Measurements from ENCODE around the gene PRELP. TPM values are rescaled to one million over a fixed set of nuclear protein-coding genes. Genes with fewer than 3 reads are reported as not detected.

Gene PRELP
- total and polyA plus RNA-seq, 2 donors (not counting 3 experiments of a cell fraction or from before 2014, with no cell fraction given) = 0.01 TPM; not detected in 1

DNA sequence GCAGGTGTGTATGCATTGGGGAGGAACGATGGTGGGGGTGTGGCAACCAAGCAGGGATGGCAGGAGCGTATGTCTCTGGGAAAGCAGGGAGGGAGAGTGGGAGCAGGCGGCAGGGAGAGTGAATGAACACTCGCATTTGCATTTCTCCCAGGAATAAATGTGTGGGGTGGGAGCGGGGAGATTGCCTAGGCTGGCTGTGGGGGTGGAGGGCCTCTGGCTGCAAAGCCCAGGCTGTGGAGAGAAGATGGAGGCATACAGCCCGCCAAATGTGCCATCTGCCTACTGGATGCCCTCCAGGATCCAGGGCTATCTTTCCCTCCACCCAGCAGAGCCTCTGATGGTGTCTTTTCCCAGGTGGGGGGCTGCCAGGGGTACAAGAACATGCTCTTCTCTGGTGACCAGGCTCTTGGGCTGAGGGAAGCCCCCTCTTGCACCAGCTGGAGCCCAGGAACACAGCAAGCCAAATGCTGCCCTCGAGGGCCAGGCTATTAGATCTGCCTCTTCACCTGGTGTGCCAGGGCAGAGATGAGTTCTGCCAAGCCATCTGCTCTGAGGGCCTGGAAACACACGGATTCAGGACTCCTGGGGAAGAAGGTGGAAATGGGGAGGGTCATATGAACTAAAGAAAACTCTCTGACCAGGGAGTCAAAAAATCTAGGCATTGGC is 16.6 kb downstream of the PRELP start:
- POLR2A ChIA-PET = no interaction called here
- CTCF ChIA-PET = no interaction called here
- peaks cover 8 to 10% of the 10 kb centered on the region in 2 experiments for H3K27me3 ChIP-seq (ENCODE audit: control insufficient read depth in 2 of 2, insufficient read depth in 2 of 2, low read length in 2 of 2)
- no peak for DNase-seq (ENCODE audit: low read depth, low spot score)
- no peak for FAIRE-seq
- H4K20me1 ChIP-seq (replicated peaks; ENCODE audit: control insufficient read depth, extremely low read depth, insufficient read depth, low read length) = no peaks in the 10 kb centered on the region
- H3K27ac ChIP-seq (ENCODE audit: insufficient read depth, low read depth, low read length) = no peak overlapping the region
- no peaks in the 10 kb centered on the region for H3K9me1 ChIP-seq (replicated peaks; ENCODE audit: control insufficient read depth, extremely low read depth, insufficient read depth, low read length)
- H3K9me3 ChIP-seq (replicated peaks; ENCODE audit: control insufficient read depth, insufficient read depth, low read length) = no peaks in the 10 kb centered on the region
- H3K4me2 ChIP-seq (ENCODE audit: insufficient read depth, low read length) = no peak overlapping the region
- H3K79me2 ChIP-seq (ENCODE audit: control insufficient read depth, insufficient read depth, low read length) = no peaks in the 10 kb centered on the region
- no peak overlapping the region for H3K9ac ChIP-seq (replicated peaks; ENCODE audit: extremely low read depth, insufficient read depth, low read length)
- no peaks in the 10 kb centered on the region for H3K36me3 ChIP-seq (ENCODE audit: control insufficient read depth in 2 of 2, extremely low read depth in 1 of 2, insufficient read depth in 2 of 2, low read length in 2 of 2)
- TF ChIP-seq, protein P1, sequence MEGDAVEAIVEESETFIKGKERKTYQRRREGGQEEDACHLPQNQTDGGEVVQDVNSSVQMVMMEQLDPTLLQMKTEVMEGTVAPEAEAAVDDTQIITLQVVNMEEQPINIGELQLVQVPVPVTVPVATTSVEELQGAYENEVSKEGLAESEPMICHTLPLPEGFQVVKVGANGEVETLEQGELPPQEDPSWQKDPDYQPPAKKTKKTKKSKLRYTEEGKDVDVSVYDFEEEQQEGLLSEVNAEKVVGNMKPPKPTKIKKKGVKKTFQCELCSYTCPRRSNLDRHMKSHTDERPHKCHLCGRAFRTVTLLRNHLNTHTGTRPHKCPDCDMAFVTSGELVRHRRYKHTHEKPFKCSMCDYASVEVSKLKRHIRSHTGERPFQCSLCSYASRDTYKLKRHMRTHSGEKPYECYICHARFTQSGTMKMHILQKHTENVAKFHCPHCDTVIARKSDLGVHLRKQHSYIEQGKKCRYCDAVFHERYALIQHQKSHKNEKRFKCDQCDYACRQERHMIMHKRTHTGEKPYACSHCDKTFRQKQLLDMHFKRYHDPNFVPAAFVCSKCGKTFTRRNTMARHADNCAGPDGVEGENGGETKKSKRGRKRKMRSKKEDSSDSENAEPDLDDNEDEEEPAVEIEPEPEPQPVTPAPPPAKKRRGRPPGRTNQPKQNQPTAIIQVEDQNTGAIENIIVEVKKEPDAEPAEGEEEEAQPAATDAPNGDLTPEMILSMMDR (IDR thresholded peaks at IDR 0.05; ENCODE audit: extremely low read depth in 1 of 2, insufficient read depth in 1 of 2, low read depth in 1 of 2, low read length in 2 of 2) = no peak
- TF ChIP-seq, protein P2, sequence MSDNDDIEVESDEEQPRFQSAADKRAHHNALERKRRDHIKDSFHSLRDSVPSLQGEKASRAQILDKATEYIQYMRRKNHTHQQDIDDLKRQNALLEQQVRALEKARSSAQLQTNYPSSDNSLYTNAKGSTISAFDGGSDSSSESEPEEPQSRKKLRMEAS (IDR thresholded peaks at IDR 0.05; ENCODE audit: insufficient read depth, insufficient read length) = no peak
- TF ChIP-seq POLR2AphosphoS5 (IDR thresholded peaks at IDR 0.05; ENCODE audit: insufficient read depth, low read depth, low read length) = no peak
- TF ChIP-seq GATA2 (IDR thresholded peaks at IDR 0.05; ENCODE audit: insufficient read depth, insufficient read length, low read depth, low read length) = no peak
- TF ChIP-seq FOS (IDR thresholded peaks at IDR 0.05; ENCODE audit: borderline replicate concordance, insufficient read depth, low read length) = no peak
- TF ChIP-seq JUN (IDR thresholded peaks at IDR 0.05; ENCODE audit: borderline replicate concordance, insufficient read depth, insufficient read length, low read depth) = no peak
- no peak for TF ChIP-seq POLR2A (IDR thresholded peaks at IDR 0.05; ENCODE audit: low read depth, low read length)
- TF ChIP-seq MYC (IDR thresholded peaks at IDR 0.05; ENCODE audit: low read depth, low read length) = no peak
- no peak for TF ChIP-seq EZH2 (IDR thresholded peaks at IDR 0.05; ENCODE audit: borderline replicate concordance, low read depth, low read length, severe bottlenecking)
- intact Hi-C loops (cut with micrococcal nuclease) = no loop called here
- no peaks in the 10 kb centered on the region for H3K4me1 ChIP-seq (ENCODE audit: control insufficient read depth, extremely low read depth, insufficient read depth, low read length)
- BruUV-seq (replicated peaks) = no TSS peak
- no peak overlapping the region for H3K4me3 ChIP-seq (replicated peaks in 1 of 3; ENCODE audit: insufficient read depth in 1 of 3, low read depth in 1 of 3, low read length in 3 of 3)
- no peak overlapping the region for H2AFZ ChIP-seq (ENCODE audit: low read depth, low read length)
- dilution Hi-C loops (cut with MboI; ENCODE audit: extremely low pct_ligation_motif_present, low sequenced_read_pairs) = no loop called here

Data from endothelial cell of umbilical vein (primary cell).